Skeletal muscle satellite cell (primary cell): ENCODE results near the gene DTNA.

ENCODE experiments used
- H3K27me3 ChIP-seq: 2 replicates; pipeline ENCODE4 v1.7.0; 2013; ENCODE audit warnings: low read length; ENCODE audit not compliant: control insufficient read depth, insufficient read depth
- H3K36me3 ChIP-seq: 2 replicates; pipeline ENCODE4 v1.7.0; 2013; ENCODE audit warnings: mild to moderate bottlenecking, control low read depth, low read length; ENCODE audit not compliant: insufficient read depth
- H3K4me1 ChIP-seq: 2 replicates; pipeline ENCODE4 v1.7.0; 2013; ENCODE audit warnings: low read length; ENCODE audit not compliant: control insufficient read depth, insufficient read depth
- H3K4me2 ChIP-seq: 2 replicates; pipeline ENCODE4 v1.7.0; 2013; ENCODE audit warnings: mild to moderate bottlenecking, low read length
- H3K4me3 ChIP-seq: 2 replicates; pipeline ENCODE4 v1.7.0; 2013; ENCODE audit warnings: low read length
- H3K9ac ChIP-seq: 2 replicates; pipeline ENCODE4 v1.7.0; 2013; ENCODE audit warnings: mild to moderate bottlenecking, low read depth, low read length, moderate library complexity
- H3K9me3 ChIP-seq: replicated peaks from 2 replicates; pipeline ENCODE4 v1.7.0; 2013; ENCODE audit warnings: mild to moderate bottlenecking, control low read depth, low read length

DTNA gene

DNA sequence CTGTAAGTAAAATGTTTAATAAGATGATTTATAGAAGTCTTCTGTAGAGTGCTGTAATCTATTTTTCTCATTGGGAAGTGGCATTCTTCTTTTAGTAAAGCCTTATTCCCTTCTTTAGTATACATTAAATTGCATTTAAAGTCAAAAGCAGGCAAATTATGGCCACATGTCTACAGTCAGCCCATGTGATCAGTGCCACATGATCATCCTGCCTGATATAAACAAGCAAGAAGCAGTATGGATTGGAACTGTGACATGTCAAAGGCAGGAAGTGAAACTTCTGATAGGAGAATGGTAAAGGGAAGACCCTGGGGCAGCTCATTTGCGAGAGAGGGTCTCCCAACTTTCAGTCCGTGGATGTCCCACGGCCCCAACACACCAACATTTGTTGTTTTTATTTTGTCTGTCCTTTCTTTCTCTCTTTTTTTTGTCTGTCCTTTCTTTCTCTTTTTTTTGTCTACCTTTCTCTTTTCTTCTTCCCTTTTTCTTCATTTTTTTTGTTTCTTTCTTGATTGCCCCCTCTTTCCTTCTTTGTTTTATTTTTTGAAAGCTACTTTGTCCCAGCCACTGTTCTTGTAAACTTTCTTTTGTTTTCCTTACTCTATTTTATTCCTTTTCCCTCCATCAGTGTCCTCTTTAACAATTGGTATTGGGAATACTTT, 154.9 kb downstream of the DTNA start:
- H3K27me3 ChIP-seq = no peaks in the 10 kb centered on the region
- H3K4me2 ChIP-seq = no peak overlapping the region
- no peaks in the 10 kb centered on the region for H3K4me1 ChIP-seq
- no peak overlapping the region for H3K4me3 ChIP-seq
- H3K36me3 ChIP-seq = no peaks in the 10 kb centered on the region
- no peak overlapping the region for H3K9ac ChIP-seq
- no peaks in the 10 kb centered on the region for H3K9me3 ChIP-seq

GRCh38 chr18:34866310-34866709, 156.2 kb downstream of the DTNA start:
- Histone ChIP-seq H3K36me3 (no peaks in the 10 kb centered on the region), H3K9ac (no peak overlapping the region), H3K4me1 (no peaks in the 10 kb centered on the region), H3K9me3 (no peaks in the 10 kb centered on the region), H3K4me3 (no peak overlapping the region), H3K4me2 (no peak overlapping the region), H3K27me3 (no peaks in the 10 kb centered on the region)

DNA sequence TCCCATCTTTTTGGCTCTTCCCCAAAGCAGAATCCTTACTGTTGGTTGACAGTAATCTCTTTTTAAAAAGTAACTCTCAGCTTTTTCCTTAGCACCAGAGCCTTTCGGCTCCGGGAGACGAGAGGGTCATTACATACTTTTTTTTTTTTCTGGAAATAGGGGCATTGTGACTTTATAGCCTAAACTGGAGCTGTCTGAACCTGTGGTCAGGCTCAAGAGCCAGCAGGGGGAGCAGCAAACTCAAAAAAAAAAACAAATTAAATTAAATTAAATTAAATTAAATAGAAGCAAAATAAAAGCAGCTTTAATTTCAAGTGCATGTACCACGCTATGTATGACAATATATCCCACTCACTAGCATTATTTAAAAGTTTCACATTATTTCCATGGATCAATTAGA, 156.6 kb downstream of the DTNA start:
- H3K27me3 ChIP-seq = no peaks in the 10 kb centered on the region
- no peaks in the 10 kb centered on the region for H3K36me3 ChIP-seq
- no peaks in the 10 kb centered on the region for H3K4me1 ChIP-seq
- no peak overlapping the region for H3K4me2 ChIP-seq
- H3K9me3 ChIP-seq = no peaks in the 10 kb centered on the region
- no peak overlapping the region for H3K9ac ChIP-seq
- H3K4me3 ChIP-seq = no peak overlapping the region

GRCh38 chr18:34867520-34867919, 157.4 kb downstream of the DTNA start:
- no peaks in the 10 kb centered on the region for H3K9me3 ChIP-seq

DNA sequence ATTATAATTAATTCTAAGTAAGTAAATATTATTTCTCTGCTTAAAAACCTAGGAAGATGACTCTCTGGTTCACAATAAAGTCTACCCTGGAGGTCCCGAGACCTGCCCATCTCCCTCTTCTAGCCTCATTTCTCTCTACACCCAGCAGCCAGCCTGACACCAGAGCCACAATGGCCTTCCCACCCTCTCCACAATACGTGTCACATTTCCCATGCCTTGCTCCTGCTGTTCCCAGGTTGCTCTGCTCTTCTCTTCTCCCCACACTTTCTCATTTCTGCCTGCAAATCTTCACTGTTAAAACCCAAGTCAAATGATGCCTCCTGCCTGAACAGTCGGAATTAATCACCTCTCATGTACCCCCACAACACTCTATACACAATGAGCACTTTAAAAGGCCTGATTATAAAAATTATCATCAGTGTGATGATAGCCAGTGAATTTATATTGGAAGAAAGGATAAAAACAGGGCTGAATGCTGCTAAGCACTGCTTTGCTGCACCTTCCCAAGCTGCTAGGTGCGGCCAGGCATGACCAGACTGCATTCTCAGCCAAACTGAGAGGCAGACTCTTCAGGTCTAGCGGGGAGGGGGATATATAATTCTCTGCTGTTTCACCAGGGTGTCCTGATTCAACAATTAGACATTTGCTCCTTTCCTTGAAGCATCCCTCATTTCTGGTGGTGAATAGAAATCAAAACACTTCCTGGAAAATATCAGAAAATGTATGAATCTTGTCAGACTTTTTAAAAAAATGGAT, 160.6 kb downstream of the DTNA start:
- Histone ChIP-seq H3K36me3 (no peaks in the 10 kb centered on the region), H3K27me3 (no peaks in the 10 kb centered on the region), H3K4me1 (no peaks in the 10 kb centered on the region), H3K4me3 (no peak overlapping the region), H3K9ac (no peak overlapping the region), H3K9me3 (no peaks in the 10 kb centered on the region), H3K4me2 (no peak overlapping the region)

More at GRCh38 chr18:34867520-34867919, 157.4 kb downstream of the DTNA start:
- Histone ChIP-seq H3K4me2 (no peak overlapping the region), H3K4me1 (no peaks in the 10 kb centered on the region), H3K9ac (no peak overlapping the region), H3K4me3 (no peak overlapping the region), H3K27me3 (no peaks in the 10 kb centered on the region), H3K36me3 (no peaks in the 10 kb centered on the region)

DNA sequence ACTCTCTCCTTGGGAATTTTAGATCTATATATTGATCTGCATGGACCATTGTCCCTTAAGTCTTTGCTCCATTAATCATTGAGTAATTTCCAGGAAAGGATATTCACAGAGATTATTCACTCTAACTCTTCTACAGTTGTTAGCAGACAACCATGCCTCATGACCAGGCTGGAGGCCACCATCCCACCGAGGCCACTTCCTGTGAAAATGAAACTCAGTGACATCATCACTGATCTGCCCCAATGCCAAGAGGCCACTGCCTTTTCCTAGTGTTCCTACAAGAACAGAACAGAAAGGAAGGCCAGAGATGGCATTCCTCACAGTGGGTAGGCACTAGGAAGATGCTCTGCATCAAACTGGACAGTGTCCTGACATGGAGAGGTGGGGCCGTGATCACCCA, 161.3 kb downstream of the DTNA start:
- Histone ChIP-seq H3K4me3 (no peak overlapping the region), H3K9ac (no peak overlapping the region), H3K4me2 (no peak overlapping the region), H3K4me1 (no peaks in the 10 kb centered on the region), H3K9me3 (no peaks in the 10 kb centered on the region), H3K36me3 (no peaks in the 10 kb centered on the region), H3K27me3 (no peaks in the 10 kb centered on the region)

GRCh38 chr18:34872066-34872465, 162.0 kb downstream of the DTNA start:
- H3K36me3 ChIP-seq = no peaks in the 10 kb centered on the region
- H3K9ac ChIP-seq = no peak overlapping the region
- H3K27me3 ChIP-seq = no peaks in the 10 kb centered on the region
- no peaks in the 10 kb centered on the region for H3K9me3 ChIP-seq
- H3K4me3 ChIP-seq = no peak overlapping the region
- H3K4me2 ChIP-seq = no peak overlapping the region
- H3K4me1 ChIP-seq = no peaks in the 10 kb centered on the region

DNA sequence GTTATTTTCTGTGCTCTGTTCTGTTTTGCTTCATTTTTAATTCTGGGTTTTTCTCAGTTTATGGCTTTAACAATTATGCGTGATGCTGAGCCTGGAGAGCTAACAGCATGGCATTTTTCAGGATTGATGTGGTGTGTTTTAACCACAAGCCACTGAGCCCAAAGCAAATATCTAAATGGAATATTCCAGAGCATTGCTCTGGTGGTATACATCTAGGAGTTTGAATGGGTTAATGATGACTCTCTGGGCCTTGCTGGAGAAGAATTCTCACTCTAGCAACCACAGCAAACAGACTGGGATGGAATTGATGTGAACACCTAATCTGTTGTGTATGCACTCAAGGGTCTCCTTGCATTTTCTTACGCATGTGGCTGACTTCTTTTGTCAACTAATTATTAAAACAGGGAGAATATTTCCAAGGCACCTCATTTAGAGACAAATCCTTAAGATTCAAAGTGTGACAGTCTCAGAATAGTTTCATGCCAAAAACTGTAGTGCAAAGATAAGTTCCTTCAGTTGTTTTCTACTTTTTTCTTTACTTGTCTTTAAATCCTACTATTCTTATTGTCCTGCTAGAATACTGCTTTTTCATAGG, 164.0 kb downstream of the DTNA start:
- Histone ChIP-seq H3K4me2 (no peak overlapping the region), H3K4me3 (no peak overlapping the region), H3K9me3 (no peaks in the 10 kb centered on the region), H3K27me3 (no peaks in the 10 kb centered on the region), H3K9ac (no peak overlapping the region), H3K36me3 (no peaks in the 10 kb centered on the region), H3K4me1 (no peaks in the 10 kb centered on the region)

- H3K36me3 ChIP-seq = no peaks in the 10 kb centered on the region
- H3K4me2 ChIP-seq = no peak overlapping the region
- no peak overlapping the region for H3K9ac ChIP-seq
- no peaks in the 10 kb centered on the region for H3K4me1 ChIP-seq
- H3K9me3 ChIP-seq = no peaks in the 10 kb centered on the region
- no peaks in the 10 kb centered on the region for H3K27me3 ChIP-seq
- H3K4me3 ChIP-seq = no peak overlapping the region
Measured at GRCh38 chr18:34875150-34875549, 165.1 kb downstream of the DTNA start.

DNA sequence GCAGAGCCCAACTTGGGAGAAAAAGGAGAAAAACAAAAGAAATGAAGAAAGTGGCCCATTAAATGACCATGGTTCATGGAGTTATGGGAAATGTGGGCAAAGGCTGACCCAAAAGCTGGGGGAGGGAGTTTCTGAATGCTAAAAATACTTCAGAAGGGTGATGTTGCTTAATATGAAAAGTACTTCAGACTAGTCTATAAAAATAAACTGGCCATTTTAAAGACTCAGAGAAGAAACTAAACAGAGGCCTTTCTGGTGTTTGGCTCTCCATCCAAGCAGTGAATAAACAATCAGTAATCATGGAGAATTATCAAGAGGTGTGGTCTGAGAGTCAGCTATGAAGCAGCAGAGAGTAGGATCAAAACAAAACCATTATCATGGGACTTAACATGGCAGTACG, 170.3 kb downstream of the DTNA start:
- H3K9me3 ChIP-seq = no peaks in the 10 kb centered on the region
- H3K4me1 ChIP-seq = no peaks in the 10 kb centered on the region
- no peak overlapping the region for H3K4me2 ChIP-seq
- no peak overlapping the region for H3K9ac ChIP-seq
- no peaks in the 10 kb centered on the region for H3K27me3 ChIP-seq
- H3K36me3 ChIP-seq = no peaks in the 10 kb centered on the region
- no peak overlapping the region for H3K4me3 ChIP-seq

GRCh38 chr18:34880882-34881834, 171.1 kb downstream of the DTNA start:
- no peaks in the 10 kb centered on the region for H3K36me3 ChIP-seq
- no peaks in the 10 kb centered on the region for H3K27me3 ChIP-seq
- no peaks in the 10 kb centered on the region for H3K4me1 ChIP-seq
- H3K9ac ChIP-seq = no peak overlapping the region
- no peak overlapping the region for H3K4me2 ChIP-seq
- no peaks in the 10 kb centered on the region for H3K9me3 ChIP-seq
- H3K4me3 ChIP-seq = no peak overlapping the region
